ENCODE data around the gene PREX1.

DNA sequence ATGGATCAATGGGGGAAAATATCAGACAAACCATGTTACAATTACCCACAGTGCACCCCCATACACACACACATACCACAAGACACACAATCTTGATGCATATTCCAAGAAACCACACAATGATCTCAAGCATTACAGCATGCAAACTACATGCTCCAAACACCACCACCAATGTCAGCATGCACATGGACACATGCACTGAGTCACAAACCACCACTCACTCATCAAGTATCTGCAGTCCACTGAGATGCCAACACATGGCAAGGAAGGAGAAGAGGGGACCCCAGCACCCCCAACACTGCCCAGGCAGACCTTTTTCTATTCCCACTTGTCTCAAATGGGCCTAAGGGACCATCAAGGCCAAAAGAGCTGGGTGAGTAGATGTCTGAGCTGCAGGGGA is 91.6 kb downstream of the PREX1 start:
- no peak for TF ChIP-seq CTCF (IDR thresholded peaks at IDR 0.05)
- no peak for TF ChIP-seq SIN3A (IDR thresholded peaks at IDR 0.05; ENCODE audit: borderline replicate concordance, insufficient read depth, low read depth, low read length)
- TF ChIP-seq, protein P1, sequence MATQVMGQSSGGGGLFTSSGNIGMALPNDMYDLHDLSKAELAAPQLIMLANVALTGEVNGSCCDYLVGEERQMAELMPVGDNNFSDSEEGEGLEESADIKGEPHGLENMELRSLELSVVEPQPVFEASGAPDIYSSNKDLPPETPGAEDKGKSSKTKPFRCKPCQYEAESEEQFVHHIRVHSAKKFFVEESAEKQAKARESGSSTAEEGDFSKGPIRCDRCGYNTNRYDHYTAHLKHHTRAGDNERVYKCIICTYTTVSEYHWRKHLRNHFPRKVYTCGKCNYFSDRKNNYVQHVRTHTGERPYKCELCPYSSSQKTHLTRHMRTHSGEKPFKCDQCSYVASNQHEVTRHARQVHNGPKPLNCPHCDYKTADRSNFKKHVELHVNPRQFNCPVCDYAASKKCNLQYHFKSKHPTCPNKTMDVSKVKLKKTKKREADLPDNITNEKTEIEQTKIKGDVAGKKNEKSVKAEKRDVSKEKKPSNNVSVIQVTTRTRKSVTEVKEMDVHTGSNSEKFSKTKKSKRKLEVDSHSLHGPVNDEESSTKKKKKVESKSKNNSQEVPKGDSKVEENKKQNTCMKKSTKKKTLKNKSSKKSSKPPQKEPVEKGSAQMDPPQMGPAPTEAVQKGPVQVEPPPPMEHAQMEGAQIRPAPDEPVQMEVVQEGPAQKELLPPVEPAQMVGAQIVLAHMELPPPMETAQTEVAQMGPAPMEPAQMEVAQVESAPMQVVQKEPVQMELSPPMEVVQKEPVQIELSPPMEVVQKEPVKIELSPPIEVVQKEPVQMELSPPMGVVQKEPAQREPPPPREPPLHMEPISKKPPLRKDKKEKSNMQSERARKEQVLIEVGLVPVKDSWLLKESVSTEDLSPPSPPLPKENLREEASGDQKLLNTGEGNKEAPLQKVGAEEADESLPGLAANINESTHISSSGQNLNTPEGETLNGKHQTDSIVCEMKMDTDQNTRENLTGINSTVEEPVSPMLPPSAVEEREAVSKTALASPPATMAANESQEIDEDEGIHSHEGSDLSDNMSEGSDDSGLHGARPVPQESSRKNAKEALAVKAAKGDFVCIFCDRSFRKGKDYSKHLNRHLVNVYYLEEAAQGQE (IDR thresholded peaks at IDR 0.05; ENCODE audit: insufficient read depth in 1 of 2, low read depth in 2 of 2, low read length in 1 of 2), result no peak
- no peak for TF ChIP-seq POLR2AphosphoS5 (IDR thresholded peaks at IDR 0.05; ENCODE audit: low read depth, low read length)

All from Panc1 (cell line).